Fibroblast of lung (primary cell): ENCODE data around the gene NECTIN1. TPM values are rescaled to one million over a fixed set of nuclear protein-coding genes. Genes with fewer than 3 reads are reported as not detected.
A peak's percentile ranks its signal among the peaks of the same experiment; 100 is the strongest.

ENCODE experiments used
- DNase-seq, 2 donors: peaks; one replicate each; pipeline versions ENCODE4 v3.0.0 to v3.0.0-alpha.2; 2010; ENCODE audit warnings: low read depth in 2 of 2
- H2AFZ ChIP-seq: 2 replicates; pipeline ENCODE4 v1.5.1; 2012; ENCODE audit warnings: low read length, control low read depth, inconsistent platforms
- H3K27ac ChIP-seq: 2 replicates; pipeline ENCODE4 v1.5.1; 2011; ENCODE audit warnings: low read length, control low read depth; ENCODE audit not compliant: insufficient read depth
- H3K27me3 ChIP-seq: 2 replicates; pipeline ENCODE4 v1.5.1; 2011; ENCODE audit warnings: mild to moderate bottlenecking, low read length; ENCODE audit not compliant: control insufficient read depth, insufficient read depth
- H3K36me3 ChIP-seq: 2 replicates; pipeline ENCODE4 v1.5.1; 2011; ENCODE audit warnings: low read length; ENCODE audit not compliant: control insufficient read depth, insufficient read depth
- H3K4me1 ChIP-seq: 2 replicates; pipeline ENCODE4 v1.5.1; 2011; ENCODE audit warnings: low read length; ENCODE audit not compliant: control insufficient read depth, insufficient read depth; ENCODE audit errors: extremely low read depth
- H3K4me2 ChIP-seq: 2 replicates; pipeline ENCODE4 v1.5.1; 2011; ENCODE audit warnings: low read length, control low read depth; ENCODE audit not compliant: insufficient read depth; ENCODE audit errors: extremely low read depth
- H3K4me3 ChIP-seq, 4 experiments: fragments of 200-600 bp in 1 of 4; sonication (generic) in 1 of 4; replicated peaks in 1 of 4; 2 replicates each; pipeline ENCODE4 v1.5.1; 2011 to 2016; ENCODE audit warnings: low read length in 4 of 4, low read depth in 3 of 4, mild to moderate bottlenecking in 3 of 4, control low read depth in 2 of 4, inconsistent platforms in 1 of 4, mixed read lengths in 1 of 4; ENCODE audit not compliant: insufficient read depth in 1 of 4; ENCODE audit errors: control extremely low read depth in 1 of 4
- H3K79me2 ChIP-seq: 2 replicates; pipeline ENCODE4 v1.5.1; 2012; ENCODE audit warnings: mild to moderate bottlenecking, low read length, inconsistent platforms; ENCODE audit not compliant: control insufficient read depth, insufficient read depth
- H3K9ac ChIP-seq: 2 replicates; pipeline ENCODE4 v1.5.1; 2011; ENCODE audit warnings: mild to moderate bottlenecking, low read length, control low read depth; ENCODE audit not compliant: insufficient read depth
- H3K9me3 ChIP-seq: 2 replicates; pipeline ENCODE4 v1.5.1; 2012; ENCODE audit warnings: low read depth, low read length; ENCODE audit not compliant: control insufficient read depth, insufficient read depth
- H4K20me1 ChIP-seq: 2 replicates; pipeline ENCODE4 v1.5.1; 2011; ENCODE audit warnings: low read length; ENCODE audit not compliant: control insufficient read depth, insufficient read depth; ENCODE audit errors: extremely low read depth
- EZH2 ChIP-seq: IDR thresholded peaks from 2 replicates; pipeline ENCODE4 v1.5.1; 2012; ENCODE audit warnings: low read length, control low read depth, mild to moderate bottlenecking; ENCODE audit errors: missing control alignments
- polyA plus RNA-seq, 2 donors: library from polyadenylated mRNA; depleted of rRNA in 1 of 2; stranded (reverse) in 1 of 2; unstranded in 1 of 2; fragments of >200 nt; gene quantifications; 2 replicates each; pipeline ENCODE4 v1.2.1, GENCODE V29; 2011 to 2012; ENCODE audit warnings: missing spikeins in 1 of 2
- total RNA-seq: library from RNA; depleted of rRNA; stranded (reverse); fragments of >200 nt; gene quantifications from 2 replicates; pipeline ENCODE4 v1.2.1, GENCODE V29; 2014
- TF ChIP-seq, protein P1 (sequence below), 2 donors: IDR thresholded peaks in 1 of 2; conservative IDR thresholded peaks in 1 of 2; 1 replicate in 1 of 2; 2 replicates in 1 of 2; pipeline ENCODE4 v1.5.1; 2011 to 2012; ENCODE audit warnings: low read length in 2 of 2, control low read depth in 1 of 2, inconsistent platforms in 1 of 2, low read depth in 1 of 2, mild to moderate bottlenecking in 1 of 2

Gene NECTIN1
- total and polyA plus RNA-seq, 2 donors (not counting 1 experiment from before 2014, with no cell fraction given), result 2.0 to 2.8 TPM

DNA sequence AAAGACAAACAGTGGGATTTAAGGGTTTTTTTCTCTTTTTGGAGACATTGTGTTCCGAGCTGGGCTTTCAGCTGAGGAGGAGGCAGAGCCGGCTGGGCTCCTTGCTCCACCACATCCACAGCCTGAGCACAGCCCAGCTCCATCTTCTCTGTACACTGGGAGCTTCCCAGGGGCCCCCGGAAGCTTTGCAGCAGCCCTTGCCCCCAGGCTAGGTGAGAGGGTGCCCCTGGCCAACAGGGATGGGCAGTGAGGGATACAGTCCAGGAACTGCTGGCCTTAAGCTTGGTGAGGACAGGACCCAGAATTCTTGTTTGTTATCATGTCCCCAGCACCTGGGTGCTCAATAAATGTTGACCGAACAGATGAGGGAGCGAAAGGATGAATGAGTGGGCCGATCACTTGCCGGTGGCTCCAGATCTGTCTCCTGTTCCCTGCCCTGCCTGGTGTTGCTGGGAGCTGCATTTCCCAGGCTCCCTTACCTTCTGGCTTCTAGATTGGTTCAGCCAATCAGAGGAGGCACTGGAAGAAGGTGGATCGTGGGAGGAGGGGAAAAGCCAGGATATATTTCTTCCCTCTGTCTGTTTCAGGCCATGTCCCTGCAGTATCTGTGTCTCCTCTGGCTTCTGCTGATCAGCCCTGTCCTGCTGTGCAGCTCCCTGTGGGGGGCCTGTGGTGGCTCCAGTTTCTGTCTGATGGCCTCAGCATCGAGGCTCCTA is 26.5 kb upstream of the NECTIN1 start:
- Histone ChIP-seq H3K27ac (no peak overlapping the region), H4K20me1 (no peaks in the 10 kb centered on the region), H3K4me3 (no peak overlapping the region), H3K9me3 (no peaks in the 10 kb centered on the region), H3K4me1 (peaks cover 2% of the 10 kb centered on the region), H3K36me3 (no peaks in the 10 kb centered on the region), H3K27me3 (peaks cover 6% of the 10 kb centered on the region), H2AFZ (no peak overlapping the region), H3K9ac (no peak overlapping the region), H3K4me2 (no peak overlapping the region), H3K79me2 (no peaks in the 10 kb centered on the region)
- TF ChIP-seq, protein P1, sequence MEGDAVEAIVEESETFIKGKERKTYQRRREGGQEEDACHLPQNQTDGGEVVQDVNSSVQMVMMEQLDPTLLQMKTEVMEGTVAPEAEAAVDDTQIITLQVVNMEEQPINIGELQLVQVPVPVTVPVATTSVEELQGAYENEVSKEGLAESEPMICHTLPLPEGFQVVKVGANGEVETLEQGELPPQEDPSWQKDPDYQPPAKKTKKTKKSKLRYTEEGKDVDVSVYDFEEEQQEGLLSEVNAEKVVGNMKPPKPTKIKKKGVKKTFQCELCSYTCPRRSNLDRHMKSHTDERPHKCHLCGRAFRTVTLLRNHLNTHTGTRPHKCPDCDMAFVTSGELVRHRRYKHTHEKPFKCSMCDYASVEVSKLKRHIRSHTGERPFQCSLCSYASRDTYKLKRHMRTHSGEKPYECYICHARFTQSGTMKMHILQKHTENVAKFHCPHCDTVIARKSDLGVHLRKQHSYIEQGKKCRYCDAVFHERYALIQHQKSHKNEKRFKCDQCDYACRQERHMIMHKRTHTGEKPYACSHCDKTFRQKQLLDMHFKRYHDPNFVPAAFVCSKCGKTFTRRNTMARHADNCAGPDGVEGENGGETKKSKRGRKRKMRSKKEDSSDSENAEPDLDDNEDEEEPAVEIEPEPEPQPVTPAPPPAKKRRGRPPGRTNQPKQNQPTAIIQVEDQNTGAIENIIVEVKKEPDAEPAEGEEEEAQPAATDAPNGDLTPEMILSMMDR (conservative IDR thresholded peaks at IDR 0.05 in 1 of 2, IDR thresholded peaks at IDR 0.05 in 1 of 2; ENCODE audit: low read depth in 1 of 2, low read length in 2 of 2), result no peak
- no peak for TF ChIP-seq EZH2
- DNase-seq, result no peak

DNA sequence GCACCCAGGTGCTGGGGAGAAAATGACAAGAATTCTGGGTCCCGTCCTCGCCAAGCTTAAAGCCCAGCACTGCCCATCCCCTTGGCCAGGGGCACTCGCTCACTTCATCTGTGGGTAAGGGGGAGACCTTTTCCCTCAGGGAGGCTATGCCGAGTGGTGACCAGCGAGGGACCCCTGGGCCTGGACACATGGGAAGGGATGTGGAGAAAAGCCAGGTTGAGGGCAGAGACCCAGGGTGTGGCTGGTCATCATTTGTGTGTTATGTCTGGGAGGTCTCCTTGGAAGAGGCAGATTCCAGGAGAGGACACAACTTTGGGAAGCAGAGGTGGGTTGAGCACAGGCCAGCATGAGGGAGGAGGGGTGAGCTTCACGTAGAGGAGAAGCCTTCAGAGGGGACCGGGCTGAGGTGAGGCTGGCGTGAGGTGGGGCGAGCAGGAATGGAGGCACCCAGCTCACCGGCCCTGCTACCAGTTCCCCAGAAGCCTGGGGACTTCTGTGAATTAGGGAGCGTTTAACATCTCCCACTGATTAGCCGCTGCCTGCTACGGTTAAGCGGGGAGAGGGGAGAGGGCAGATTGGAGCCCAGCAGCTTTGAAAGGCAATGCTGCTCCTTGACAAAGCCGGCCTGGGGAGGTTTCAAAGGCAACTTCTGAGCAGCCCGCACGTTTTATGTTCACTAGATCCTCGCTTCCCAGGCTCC is 25.8 kb upstream of the NECTIN1 start:
- no peaks in the 10 kb centered on the region for H3K79me2 ChIP-seq
- peaks cover 6% of the 10 kb centered on the region for H3K27me3 ChIP-seq
- H3K4me1 ChIP-seq, result peaks cover 2% of the 10 kb centered on the region
- H3K36me3 ChIP-seq, result no peaks in the 10 kb centered on the region
- H2AFZ ChIP-seq, result no peak overlapping the region
- H3K4me3 ChIP-seq, result no peak overlapping the region
- H3K27ac ChIP-seq, result no peak overlapping the region
- DNase-seq, result no peak
- H3K9me3 ChIP-seq, result no peaks in the 10 kb centered on the region
- H3K9ac ChIP-seq, result no peak overlapping the region
- no peaks in the 10 kb centered on the region for H4K20me1 ChIP-seq
- TF ChIP-seq, protein P1 (conservative IDR thresholded peaks at IDR 0.05 in 1 of 2, IDR thresholded peaks at IDR 0.05 in 1 of 2; ENCODE audit: low read depth in 1 of 2, low read length in 2 of 2), result no peak
- no peak for TF ChIP-seq EZH2
- no peak overlapping the region for H3K4me2 ChIP-seq

DNA sequence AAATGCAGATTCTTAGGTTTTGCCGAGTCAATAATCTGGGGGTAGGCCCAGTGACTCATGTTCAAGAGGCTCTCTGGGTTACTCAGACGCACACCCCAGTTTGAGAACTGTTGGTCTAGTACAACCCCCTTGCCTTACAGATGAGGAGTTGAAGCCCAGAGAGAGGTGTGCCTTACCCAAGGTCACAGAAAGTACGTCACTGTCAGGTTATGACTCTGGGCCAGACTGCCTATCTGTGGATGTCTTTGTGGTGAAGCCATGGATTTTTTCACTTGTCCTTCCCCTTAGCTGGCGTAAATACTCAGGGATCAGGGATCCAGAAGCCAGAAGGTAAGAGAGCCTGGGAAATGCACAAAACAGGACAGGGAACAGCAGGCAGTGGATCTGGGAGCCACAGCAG is 25.2 kb upstream of the NECTIN1 start:
- H3K79me2 ChIP-seq, result no peaks in the 10 kb centered on the region
- TF ChIP-seq, protein P1 (conservative IDR thresholded peaks at IDR 0.05 in 1 of 2, IDR thresholded peaks at IDR 0.05 in 1 of 2; ENCODE audit: low read depth in 1 of 2, low read length in 2 of 2), result no peak
- no peak for TF ChIP-seq EZH2
- H3K4me3 ChIP-seq, result no peak overlapping the region
- H4K20me1 ChIP-seq, result no peaks in the 10 kb centered on the region
- H3K4me2 ChIP-seq, result no peak overlapping the region
- no peak overlapping the region for H3K9ac ChIP-seq
- no peaks in the 10 kb centered on the region for H3K4me1 ChIP-seq
- no peak overlapping the region for H2AFZ ChIP-seq
- H3K9me3 ChIP-seq, result no peaks in the 10 kb centered on the region
- peak in 1 of 2 donors; percentile 78 for DNase-seq
- no peaks in the 10 kb centered on the region for H3K36me3 ChIP-seq
- H3K27me3 ChIP-seq, result peaks cover 6% of the 10 kb centered on the region
- H3K27ac ChIP-seq, result no peak overlapping the region
